RWPE1 (cell line): ENCODE data around the gene FLT1.

Source experiments
- CTCF ChIA-PET: fragments of 350-600 bp; sonication (Branson Sonifier 250); formaldehyde crosslinking; extraction: SDS; loops from one replicate; lab custom pipeline; 2021; lab: Yijun Ruan, JAX
- POLR2A ChIA-PET: fragments of 400-600 bp; formaldehyde crosslinking; extraction: SDS; loops from one replicate; lab custom pipeline; 2020; ENCODE audit warnings: antibody characterized with exemption; ENCODE audit not compliant: low non-redundant PET; lab: Yijun Ruan, JAX
- DNase-seq: peaks from one replicate; pipeline ENCODE4 v3.0.0; 2012; ENCODE audit warnings: low spot score
- H3K27ac ChIP-seq: fragments of 450-650 bp; 2 replicates; pipeline ENCODE4 v1.5.1; 2017
- CTCF ChIP-seq: fragments of 450-650 bp; conservative IDR thresholded peaks from 2 replicates; pipeline ENCODE4 v1.5.1; 2017; ENCODE audit warnings: low read depth, mild to moderate bottlenecking

The FLT1 gene

GRCh38 chr13:28469316-28469715 is 25.6 kb downstream of the FLT1 start:
- ChIA-PET CTCF (no interaction called here), POLR2A (no interaction called here)
- no peak for TF ChIP-seq CTCF
- no peak for DNase-seq
- no peak overlapping the region for H3K27ac ChIP-seq

GRCh38 chr13:28468023-28468915 is 26.7 kb downstream of the FLT1 start:
- ChIA-PET CTCF (interaction anchor here (0.6 kb wide), 1 partner anchor 211 kb away, joined by 3 read pairs; no protein-coding TSS in a partner anchor), POLR2A (no interaction called here)
- DNase-seq = no peak
- H3K27ac ChIP-seq = no peak overlapping the region
- TF ChIP-seq CTCF = no peak

GRCh38 chr13:28467034-28467433 is 27.9 kb downstream of the FLT1 start:
- DNase-seq = no peak
- no peak for TF ChIP-seq CTCF
- CTCF ChIA-PET = no interaction called here
- H3K27ac ChIP-seq = no peak overlapping the region
- POLR2A ChIA-PET = no interaction called here

GRCh38 chr13:28466151-28466550 is 28.8 kb downstream of the FLT1 start:
- CTCF ChIA-PET = interaction anchor here (0.7 kb wide), 1 partner anchor 14 kb away, joined by 3 read pairs; no protein-coding TSS in a partner anchor
- no peak for TF ChIP-seq CTCF

GRCh38 chr13:28464861-28465460 is 30.0 kb downstream of the FLT1 start:
- no peak for DNase-seq
- ChIA-PET CTCF (interaction anchor here (0.9 kb wide), 1 partner anchor 13 kb away, joined by 4 read pairs; no protein-coding TSS in a partner anchor), POLR2A (no interaction called here)
- no peak for TF ChIP-seq CTCF
- no peak overlapping the region for H3K27ac ChIP-seq

More at GRCh38 chr13:28466151-28466550, 28.8 kb downstream of the FLT1 start:
- no peak overlapping the region for H3K27ac ChIP-seq
- POLR2A ChIA-PET = no interaction called here
- DNase-seq = no peak

GRCh38 chr13:28463481-28463880 is 31.4 kb downstream of the FLT1 start:
- TF ChIP-seq CTCF = no peak
- DNase-seq = no peak
- ChIA-PET POLR2A (no interaction called here), CTCF (interaction anchor here (0.6 kb wide), 1 partner anchor 39 kb away, joined by 4 read pairs; no protein-coding TSS in a partner anchor)
- no peak overlapping the region for H3K27ac ChIP-seq
